ENCODE measurements around the gene CLCN5.
"Not testable (repeated sequence)": the region's sequence is repeated elsewhere in the genome, so short reads cannot be mapped to it uniquely, and the experiment has no call there.

Gene CLCN5

DNA sequence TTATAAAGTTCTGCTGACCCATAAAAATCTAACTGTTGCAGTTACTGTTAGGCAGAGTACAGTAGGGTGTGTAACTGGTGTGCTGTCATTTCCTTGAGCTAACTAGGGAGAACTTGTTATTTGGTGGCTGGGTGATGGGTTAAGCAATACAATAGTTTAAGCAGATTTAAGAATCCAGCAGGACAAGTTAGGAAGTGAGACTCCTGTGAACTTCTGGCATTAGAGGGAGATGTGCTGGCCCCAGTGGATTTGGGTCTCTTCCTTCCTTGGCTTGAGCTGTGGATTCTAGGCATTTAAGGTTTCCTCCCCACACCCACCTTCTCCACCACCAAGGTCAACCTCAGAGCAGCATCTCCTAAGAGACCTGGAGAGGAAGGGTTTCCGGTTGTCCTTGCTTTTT lies 70.5 kb downstream of the CLCN5 start:
- Histone ChIP-seq H3K9me3 (ENCODE audit: low read length) (no peaks in the 10 kb centered on the region), H3K36me3 (ENCODE audit: insufficient read depth, low read length) (no peaks in the 10 kb centered on the region)

DNA sequence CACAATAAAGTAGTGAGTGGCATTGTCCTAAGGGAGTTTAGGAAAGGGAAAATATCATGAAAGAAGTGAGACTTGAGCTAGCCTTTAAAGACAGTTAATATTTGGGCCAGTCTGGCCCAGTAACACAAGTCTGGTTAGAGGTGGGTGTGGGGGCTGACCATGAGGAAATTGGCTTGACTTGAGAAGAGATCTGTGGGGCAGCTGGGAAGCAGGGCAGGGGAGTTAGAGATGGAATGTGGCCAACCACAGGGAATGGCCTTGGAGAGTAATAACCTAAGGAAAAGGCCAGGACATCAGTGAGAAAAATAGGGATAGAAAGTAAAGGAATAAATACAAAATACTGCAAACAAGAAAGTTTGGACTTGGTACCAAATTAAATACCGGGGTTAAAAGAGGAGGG lies 71.3 kb downstream of the CLCN5 start:
- no peaks in the 10 kb centered on the region for H3K9me3 ChIP-seq (ENCODE audit: low read length)
- H3K36me3 ChIP-seq (ENCODE audit: insufficient read depth, low read length): no peaks in the 10 kb centered on the region
- H3K27me3 ChIP-seq (ENCODE audit: insufficient read depth, low read length): no peaks in the 10 kb centered on the region
- H2AFZ ChIP-seq (ENCODE audit: low read depth, low read length): no peak overlapping the region
- H3K4me3 ChIP-seq (ENCODE audit: low read length): no peak overlapping the region
- H3K4me1 ChIP-seq (ENCODE audit: insufficient read depth, low read length): peaks cover 2% of the 10 kb centered on the region

More for the DNA sequence above, 70.5 kb downstream of the CLCN5 start:
- Histone ChIP-seq H2AFZ (ENCODE audit: low read depth, low read length) (no peak overlapping the region), H3K4me1 (ENCODE audit: insufficient read depth, low read length) (peaks cover 2% of the 10 kb centered on the region), H3K27me3 (ENCODE audit: insufficient read depth, low read length) (no peaks in the 10 kb centered on the region), H3K4me3 (ENCODE audit: low read length) (no peak overlapping the region)

DNA sequence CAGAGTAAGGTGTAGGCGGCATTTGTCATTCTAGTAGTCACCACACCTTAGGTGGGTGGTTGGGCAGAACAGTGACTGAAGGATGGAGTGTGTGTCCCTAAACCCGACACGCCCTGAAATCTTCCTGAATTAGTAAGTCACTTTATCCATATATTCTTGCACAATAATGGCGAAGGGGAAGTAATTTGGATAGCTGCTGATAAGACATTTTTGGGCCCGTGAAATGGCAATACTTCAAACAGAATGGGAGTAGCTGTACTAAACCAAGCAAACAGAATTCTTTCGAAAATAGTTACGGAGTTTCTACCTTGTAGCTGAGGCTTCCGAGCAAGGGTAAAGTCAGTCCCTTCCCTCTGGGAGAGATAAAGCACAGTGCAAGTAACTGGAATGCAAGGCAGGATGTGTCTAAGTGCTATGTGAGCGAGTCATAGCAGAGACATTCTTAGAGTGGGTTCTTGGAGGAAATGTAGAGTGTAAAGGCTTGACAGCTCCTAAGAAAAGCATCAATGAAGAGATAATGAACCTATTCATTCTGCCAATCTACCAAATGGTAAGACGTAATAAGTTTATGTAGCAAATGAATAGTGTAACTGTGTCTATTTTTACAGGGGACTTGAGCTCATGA lies 72.8 kb downstream of the CLCN5 start:
- no peak overlapping the region for H2AFZ ChIP-seq (ENCODE audit: low read depth, low read length)
- H3K9me3 ChIP-seq (ENCODE audit: low read length): no peaks in the 10 kb centered on the region
- H3K4me1 ChIP-seq (ENCODE audit: insufficient read depth, low read length): peaks cover 2% of the 10 kb centered on the region
- no peaks in the 10 kb centered on the region for H3K36me3 ChIP-seq (ENCODE audit: insufficient read depth, low read length)
- no peak overlapping the region for H3K4me3 ChIP-seq (ENCODE audit: low read length)
- H3K27me3 ChIP-seq (ENCODE audit: insufficient read depth, low read length): no peaks in the 10 kb centered on the region

DNA sequence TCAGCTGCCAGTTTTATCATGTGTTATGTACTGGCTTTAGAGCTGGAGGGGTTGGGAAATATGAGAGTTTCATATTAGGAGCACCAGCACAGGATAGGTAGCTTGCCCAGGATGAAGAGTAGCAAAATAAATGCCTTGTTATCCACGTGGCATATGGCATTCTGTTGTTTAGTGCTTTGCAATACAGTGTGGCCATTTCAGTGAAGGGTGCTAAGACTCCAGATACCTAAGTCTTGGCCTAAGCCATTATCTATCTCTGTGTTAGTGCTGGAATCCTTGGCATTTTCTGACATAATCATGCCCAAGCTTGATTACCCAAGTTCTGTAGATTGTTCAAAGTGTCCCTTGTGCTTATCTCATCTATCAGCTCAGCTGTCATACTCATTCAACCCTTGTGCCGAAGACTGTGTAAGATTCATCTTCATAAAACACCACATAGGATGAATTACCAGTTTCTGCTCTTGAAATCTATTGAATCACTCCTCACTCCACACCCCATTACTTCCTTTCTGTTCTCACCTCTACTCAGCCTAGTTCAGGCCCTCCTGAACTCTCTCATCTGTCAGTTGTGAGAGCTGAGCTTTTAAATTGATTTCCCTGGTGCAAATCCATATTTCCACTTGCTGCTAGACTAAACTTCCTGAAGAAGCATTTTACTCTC lies 73.5 kb downstream of the CLCN5 start:
- H3K36me3 ChIP-seq (ENCODE audit: insufficient read depth, low read length): no peaks in the 10 kb centered on the region
- H2AFZ ChIP-seq (ENCODE audit: low read depth, low read length): no peak overlapping the region
- no peak overlapping the region for H3K4me3 ChIP-seq (ENCODE audit: low read length)
- H3K9me3 ChIP-seq (ENCODE audit: low read length): no peaks in the 10 kb centered on the region
- no peaks in the 10 kb centered on the region for H3K27me3 ChIP-seq (ENCODE audit: insufficient read depth, low read length)
- H3K4me1 ChIP-seq (ENCODE audit: insufficient read depth, low read length): peaks cover 2% of the 10 kb centered on the region

DNA sequence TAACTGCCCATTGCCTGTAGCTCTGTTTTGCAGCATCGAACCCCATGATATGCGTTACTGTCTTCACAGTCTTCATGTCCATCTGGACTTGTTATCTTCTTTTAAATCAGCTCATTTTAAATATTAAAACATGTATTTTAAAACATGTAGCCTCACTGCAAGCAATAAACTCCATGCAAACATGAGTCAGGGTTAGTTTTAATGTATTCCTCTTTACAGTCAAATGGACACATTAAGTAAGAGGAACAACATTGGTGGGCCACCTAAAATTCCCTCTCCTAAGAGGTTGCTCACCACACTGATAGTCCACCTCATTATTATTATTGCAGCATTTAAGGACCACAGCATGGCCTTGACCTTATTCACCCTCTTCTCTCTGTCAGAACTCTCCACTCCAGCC lies 74.1 kb downstream of the CLCN5 start:
- Histone ChIP-seq H2AFZ (ENCODE audit: low read depth, low read length) (no peak overlapping the region), H3K4me3 (ENCODE audit: low read length) (no peak overlapping the region), H3K36me3 (ENCODE audit: insufficient read depth, low read length) (no peaks in the 10 kb centered on the region), H3K4me1 (ENCODE audit: insufficient read depth, low read length) (peaks cover 2% of the 10 kb centered on the region), H3K27me3 (ENCODE audit: insufficient read depth, low read length) (no peaks in the 10 kb centered on the region), H3K9me3 (ENCODE audit: low read length) (no peaks in the 10 kb centered on the region)

DNA sequence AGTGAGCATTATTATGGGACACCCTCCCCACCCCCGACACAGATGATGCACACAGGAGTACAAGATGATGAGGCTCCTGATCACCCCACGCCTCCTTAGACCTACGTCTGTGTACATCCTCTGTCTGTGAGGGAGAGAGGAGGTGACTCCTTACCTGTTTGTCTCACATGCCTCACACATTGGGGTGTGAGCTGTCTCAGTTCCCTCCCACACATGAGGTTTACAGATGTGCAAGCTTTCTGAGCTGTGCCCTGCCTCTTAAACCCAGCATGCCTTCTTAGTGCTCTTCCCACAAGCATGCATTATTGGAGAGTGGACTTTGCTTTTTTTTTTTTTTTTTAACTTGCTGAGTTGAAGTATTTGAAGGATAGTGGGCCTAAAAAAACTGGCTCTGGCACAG lies 76.7 kb downstream of the CLCN5 start:
- H3K27me3 ChIP-seq (ENCODE audit: insufficient read depth, low read length): no peaks in the 10 kb centered on the region
- H3K4me3 ChIP-seq (ENCODE audit: low read length): no peak overlapping the region
- H3K36me3 ChIP-seq (ENCODE audit: insufficient read depth, low read length): no peaks in the 10 kb centered on the region
- no peaks in the 10 kb centered on the region for H3K4me1 ChIP-seq (ENCODE audit: insufficient read depth, low read length)
- H2AFZ ChIP-seq (ENCODE audit: low read depth, low read length): no peak overlapping the region
- H3K9me3 ChIP-seq (ENCODE audit: low read length): no peaks in the 10 kb centered on the region

DNA sequence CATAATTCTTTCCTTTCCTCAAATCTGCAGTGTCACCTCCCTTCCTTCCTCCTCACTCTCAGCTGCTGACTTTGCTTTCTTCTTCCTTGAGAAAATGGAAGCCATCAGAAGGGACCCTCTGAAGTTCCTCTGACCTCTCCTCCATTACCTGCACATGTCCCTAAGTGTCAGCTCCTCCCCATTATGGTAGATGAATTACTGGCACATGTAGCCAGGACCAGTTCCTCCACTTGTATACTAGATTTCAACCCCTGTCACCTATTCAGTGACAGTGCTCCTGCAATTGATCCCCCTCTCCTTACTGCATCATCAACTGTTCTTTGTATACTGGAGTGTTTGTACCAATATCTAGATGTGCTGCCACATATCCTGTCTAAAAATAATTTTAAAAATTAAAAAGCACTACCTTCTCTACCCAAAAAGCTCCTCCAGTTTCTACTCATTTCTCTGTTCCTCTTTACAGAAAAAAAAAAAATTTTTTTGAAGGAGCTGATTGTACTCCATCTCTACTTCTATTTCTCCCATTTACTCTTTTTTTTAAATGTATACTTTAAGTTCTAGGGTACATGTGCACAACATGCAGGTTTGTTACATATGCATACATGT lies 78.6 kb downstream of the CLCN5 start:
- Histone ChIP-seq H2AFZ (ENCODE audit: low read depth, low read length) (no peak overlapping the region), H3K27me3 (ENCODE audit: insufficient read depth, low read length) (no peaks in the 10 kb centered on the region), H3K9me3 (ENCODE audit: low read length) (no peaks in the 10 kb centered on the region), H3K36me3 (ENCODE audit: insufficient read depth, low read length) (no peaks in the 10 kb centered on the region), H3K4me1 (ENCODE audit: insufficient read depth, low read length) (no peaks in the 10 kb centered on the region), H3K4me3 (ENCODE audit: low read length) (no peak overlapping the region)

DNA sequence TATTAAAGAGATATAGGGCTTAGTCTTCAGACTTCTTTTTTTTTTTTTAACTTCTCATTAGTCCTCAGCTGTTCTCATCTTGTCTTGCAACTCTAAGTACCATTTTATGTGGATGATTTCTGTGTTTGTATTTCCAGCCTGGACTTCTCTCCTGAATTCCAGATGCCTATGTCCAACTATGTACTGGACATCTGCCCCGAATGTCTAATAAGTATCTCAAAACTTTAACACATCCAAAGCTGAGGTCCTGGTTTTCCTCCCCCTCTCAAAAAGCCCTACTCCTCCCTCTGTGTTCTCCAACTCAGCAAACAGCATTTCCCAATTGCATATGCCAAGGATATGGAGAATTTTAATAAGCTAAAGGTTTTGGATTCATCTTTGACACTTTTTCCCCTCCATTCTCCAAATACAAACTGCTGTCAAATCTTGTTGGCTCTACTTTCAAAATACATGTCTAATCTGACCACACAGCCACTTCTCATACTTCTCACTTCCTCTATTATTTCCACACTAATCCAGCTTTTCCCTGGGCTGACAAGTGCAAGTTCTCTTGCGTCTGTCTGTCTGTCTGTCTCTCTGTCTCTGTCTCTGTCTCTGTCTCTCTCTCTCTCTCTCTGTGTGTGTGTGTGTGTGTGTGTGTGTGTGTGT lies 79.8 kb downstream of the CLCN5 start:
- no peaks in the 10 kb centered on the region for H3K4me1 ChIP-seq (ENCODE audit: insufficient read depth, low read length)
- H3K4me3 ChIP-seq (ENCODE audit: low read length): no peak overlapping the region
- H2AFZ ChIP-seq (ENCODE audit: low read depth, low read length): no peak overlapping the region
- no peaks in the 10 kb centered on the region for H3K9me3 ChIP-seq (ENCODE audit: low read length)
- no peaks in the 10 kb centered on the region for H3K36me3 ChIP-seq (ENCODE audit: insufficient read depth, low read length)
- H3K27me3 ChIP-seq (ENCODE audit: insufficient read depth, low read length): no peaks in the 10 kb centered on the region

DNA sequence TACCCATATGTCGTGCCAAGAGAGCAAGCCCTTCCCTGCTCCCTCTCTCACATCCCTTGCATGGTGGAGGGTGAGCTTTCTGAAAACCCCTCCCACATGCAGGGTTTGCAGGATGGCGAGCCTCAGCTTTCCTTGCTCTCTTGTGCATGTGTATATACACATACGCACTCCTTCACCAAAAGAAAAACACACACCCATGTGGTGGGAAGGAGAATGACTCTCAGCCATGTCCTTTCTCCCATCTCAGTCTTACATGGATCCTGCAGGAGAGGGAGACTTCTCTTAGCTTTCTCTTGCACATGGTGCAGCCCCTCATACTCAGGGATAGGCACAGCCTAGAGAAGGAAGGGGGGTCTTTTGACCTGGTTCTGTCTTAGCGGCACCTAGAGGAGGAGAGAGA lies 81.1 kb downstream of the CLCN5 start:
- Histone ChIP-seq H3K4me1 (ENCODE audit: insufficient read depth, low read length) (no peaks in the 10 kb centered on the region), H2AFZ (ENCODE audit: low read depth, low read length) (no peak overlapping the region), H3K4me3 (ENCODE audit: low read length) (no peak overlapping the region), H3K36me3 (ENCODE audit: insufficient read depth, low read length) (no peaks in the 10 kb centered on the region), H3K27me3 (ENCODE audit: insufficient read depth, low read length) (no peaks in the 10 kb centered on the region), H3K9me3 (ENCODE audit: low read length) (no peaks in the 10 kb centered on the region)

DNA sequence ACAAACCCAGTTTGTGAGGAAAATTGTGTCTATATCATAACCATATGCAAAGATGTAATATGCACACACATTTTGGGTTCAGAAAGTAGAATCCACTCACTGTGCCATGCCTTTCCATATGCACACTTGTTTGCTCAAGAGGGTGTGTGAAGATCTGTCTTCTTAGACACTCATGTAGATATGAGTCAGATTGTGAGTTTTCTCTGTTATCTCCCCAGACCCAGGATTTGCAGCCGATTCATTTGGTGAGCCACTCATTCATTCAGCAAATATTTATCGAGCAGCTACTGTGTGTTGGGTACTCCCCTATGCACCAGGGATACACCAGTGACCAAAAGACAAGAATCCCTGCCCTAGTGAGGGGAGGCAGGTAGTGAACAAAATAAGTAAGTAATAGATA lies 81.5 kb downstream of the CLCN5 start:
- H2AFZ ChIP-seq (ENCODE audit: low read depth, low read length): no peak overlapping the region
- no peak overlapping the region for H3K4me3 ChIP-seq (ENCODE audit: low read length)
- H3K4me1 ChIP-seq (ENCODE audit: insufficient read depth, low read length): no peaks in the 10 kb centered on the region
- H3K36me3 ChIP-seq (ENCODE audit: insufficient read depth, low read length): no peaks in the 10 kb centered on the region
- no peaks in the 10 kb centered on the region for H3K27me3 ChIP-seq (ENCODE audit: insufficient read depth, low read length)
- no peaks in the 10 kb centered on the region for H3K9me3 ChIP-seq (ENCODE audit: low read length)

DNA sequence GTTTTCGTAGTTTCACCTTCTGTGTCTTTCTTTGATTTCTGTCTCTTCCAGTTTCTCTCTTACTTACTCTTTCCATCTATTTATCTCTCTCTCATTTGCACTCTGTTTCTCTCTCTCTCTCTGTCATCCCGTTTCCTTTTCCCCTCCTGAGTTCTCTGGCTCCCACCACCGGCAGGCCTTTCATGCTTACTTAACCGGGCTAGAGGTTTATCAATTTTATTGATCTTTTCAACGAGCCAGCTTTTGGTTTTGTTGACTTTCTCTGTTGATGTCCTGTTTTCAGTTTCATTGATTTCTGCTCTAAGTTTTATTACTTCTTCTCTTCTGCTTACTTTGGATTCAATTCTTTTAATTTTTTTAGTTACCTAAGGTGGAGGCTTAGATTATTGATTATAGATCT lies 103.2 kb downstream of the CLCN5 start:
- H3K27me3 ChIP-seq (ENCODE audit: insufficient read depth, low read length); H3K4me3 ChIP-seq (ENCODE audit: low read length); H2AFZ ChIP-seq (ENCODE audit: low read depth, low read length); H3K36me3 ChIP-seq (ENCODE audit: insufficient read depth, low read length); H3K4me1 ChIP-seq (ENCODE audit: insufficient read depth, low read length); H3K9me3 ChIP-seq (ENCODE audit: low read length): not testable (repeated sequence)

DNA sequence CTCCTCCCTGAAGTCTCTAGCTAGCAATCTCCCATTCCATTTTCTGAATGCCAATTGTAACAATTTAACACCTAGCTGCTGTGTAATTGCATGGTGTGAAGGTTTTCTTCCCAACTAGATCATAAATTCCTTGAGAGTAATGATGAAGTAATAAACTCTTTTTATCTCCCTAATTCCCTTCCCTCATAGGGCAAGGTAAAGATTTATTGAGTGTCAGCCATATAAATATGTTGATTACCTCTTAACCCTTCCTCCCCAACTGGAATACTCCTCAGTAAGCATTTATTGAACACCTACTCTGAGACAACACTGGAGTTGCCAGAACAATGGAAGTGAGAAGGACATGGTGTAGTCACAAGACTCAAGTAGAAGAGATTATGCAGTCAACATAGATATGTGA lies 112.7 kb downstream of the CLCN5 start:
- Histone ChIP-seq H3K9me3 (ENCODE audit: low read length) (no peaks in the 10 kb centered on the region), H3K36me3 (ENCODE audit: insufficient read depth, low read length) (no peaks in the 10 kb centered on the region), H3K4me1 (ENCODE audit: insufficient read depth, low read length) (no peaks in the 10 kb centered on the region), H3K27me3 (ENCODE audit: insufficient read depth, low read length) (no peaks in the 10 kb centered on the region), H2AFZ (ENCODE audit: low read depth, low read length) (no peak overlapping the region), H3K4me3 (ENCODE audit: low read length) (no peak overlapping the region)

DNA sequence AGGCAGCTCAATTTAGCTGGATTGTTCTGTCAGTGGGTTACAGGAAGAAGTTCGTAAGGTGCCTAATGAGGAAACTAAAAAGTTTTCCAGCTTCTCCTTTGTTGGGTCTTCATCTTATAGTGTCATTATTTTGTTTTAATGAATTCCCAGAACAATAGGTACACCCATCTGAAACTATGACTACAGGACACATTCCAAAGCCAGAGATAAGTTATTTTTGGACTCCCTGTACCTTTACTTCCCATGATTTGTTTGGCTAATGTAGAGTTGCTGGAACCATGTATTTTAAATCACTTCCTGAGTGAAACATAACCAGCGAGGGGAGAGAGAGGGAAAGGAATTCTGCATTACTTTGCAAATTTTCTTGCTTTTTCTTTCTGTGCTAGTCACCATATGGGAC lies 114.0 kb downstream of the CLCN5 start:
- Histone ChIP-seq H2AFZ (ENCODE audit: low read depth, low read length) (no peak overlapping the region), H3K4me3 (ENCODE audit: low read length) (no peak overlapping the region), H3K27me3 (ENCODE audit: insufficient read depth, low read length) (no peaks in the 10 kb centered on the region), H3K36me3 (ENCODE audit: insufficient read depth, low read length) (no peaks in the 10 kb centered on the region), H3K9me3 (ENCODE audit: low read length) (no peaks in the 10 kb centered on the region), H3K4me1 (ENCODE audit: insufficient read depth, low read length) (no peaks in the 10 kb centered on the region)

All from neuron (in vitro differentiated cells).